ENCODE results near the gene FAS.

- TF ChIP-seq EP300 (IDR thresholded peaks at IDR 0.05), result no peak
- no peak for TF ChIP-seq POLR2A (IDR thresholded peaks at IDR 0.05)
- no peak for TF ChIP-seq CTCF (IDR thresholded peaks at IDR 0.05)
- TF ChIP-seq POLR2AphosphoS5 (IDR thresholded peaks at IDR 0.05), result no peak
These were observed 6.3 kb downstream of the FAS start for GRCh38 chr10:88996927-88997326.
